ENCODE results near the gene STK16. TPM values are rescaled to one million over a fixed set of nuclear protein-coding genes. Genes with fewer than 3 reads are reported as not detected.

Gene STK16
- total RNA-seq, 1 donor = 31.8 TPM

- no peak overlapping the region for H3K27ac ChIP-seq (ENCODE audit: low read depth, low read length)
- H3K4me1 ChIP-seq (ENCODE audit: insufficient read depth, low read length) = peaks cover 58% of the 10 kb centered on the region
- DNase-seq (ENCODE audit: insufficient read length, low spot score, missing footprints) = peak; percentile 62
- TF ChIP-seq, protein P1, sequence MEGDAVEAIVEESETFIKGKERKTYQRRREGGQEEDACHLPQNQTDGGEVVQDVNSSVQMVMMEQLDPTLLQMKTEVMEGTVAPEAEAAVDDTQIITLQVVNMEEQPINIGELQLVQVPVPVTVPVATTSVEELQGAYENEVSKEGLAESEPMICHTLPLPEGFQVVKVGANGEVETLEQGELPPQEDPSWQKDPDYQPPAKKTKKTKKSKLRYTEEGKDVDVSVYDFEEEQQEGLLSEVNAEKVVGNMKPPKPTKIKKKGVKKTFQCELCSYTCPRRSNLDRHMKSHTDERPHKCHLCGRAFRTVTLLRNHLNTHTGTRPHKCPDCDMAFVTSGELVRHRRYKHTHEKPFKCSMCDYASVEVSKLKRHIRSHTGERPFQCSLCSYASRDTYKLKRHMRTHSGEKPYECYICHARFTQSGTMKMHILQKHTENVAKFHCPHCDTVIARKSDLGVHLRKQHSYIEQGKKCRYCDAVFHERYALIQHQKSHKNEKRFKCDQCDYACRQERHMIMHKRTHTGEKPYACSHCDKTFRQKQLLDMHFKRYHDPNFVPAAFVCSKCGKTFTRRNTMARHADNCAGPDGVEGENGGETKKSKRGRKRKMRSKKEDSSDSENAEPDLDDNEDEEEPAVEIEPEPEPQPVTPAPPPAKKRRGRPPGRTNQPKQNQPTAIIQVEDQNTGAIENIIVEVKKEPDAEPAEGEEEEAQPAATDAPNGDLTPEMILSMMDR (IDR thresholded peaks at IDR 0.05; ENCODE audit: extremely low read depth, low read depth, low read length) = no peak
- peaks cover 23% of the 10 kb centered on the region for H3K36me3 ChIP-seq (ENCODE audit: insufficient read depth, low read length)
- no peaks in the 10 kb centered on the region for H3K9me3 ChIP-seq (ENCODE audit: low read depth, low read length)
- H4K20me1 ChIP-seq (ENCODE audit: insufficient read depth, low read length) = no peaks in the 10 kb centered on the region
- H2AFZ ChIP-seq (ENCODE audit: low read length) = no peak overlapping the region
- no peak overlapping the region for H3K4me2 ChIP-seq (ENCODE audit: insufficient read depth, low read length)
- no peaks in the 10 kb centered on the region for H3K27me3 ChIP-seq (ENCODE audit: insufficient read depth, low read length)
- H3K79me2 ChIP-seq (ENCODE audit: insufficient read depth, low read length) = peaks cover 34% of the 10 kb centered on the region
- H3K4me3 ChIP-seq (ENCODE audit: insufficient read depth, low read length) = no peak overlapping the region
Measured at GRCh38 chr2:219247678-219248642, 2.7 kb downstream of the STK16 start.

DNA sequence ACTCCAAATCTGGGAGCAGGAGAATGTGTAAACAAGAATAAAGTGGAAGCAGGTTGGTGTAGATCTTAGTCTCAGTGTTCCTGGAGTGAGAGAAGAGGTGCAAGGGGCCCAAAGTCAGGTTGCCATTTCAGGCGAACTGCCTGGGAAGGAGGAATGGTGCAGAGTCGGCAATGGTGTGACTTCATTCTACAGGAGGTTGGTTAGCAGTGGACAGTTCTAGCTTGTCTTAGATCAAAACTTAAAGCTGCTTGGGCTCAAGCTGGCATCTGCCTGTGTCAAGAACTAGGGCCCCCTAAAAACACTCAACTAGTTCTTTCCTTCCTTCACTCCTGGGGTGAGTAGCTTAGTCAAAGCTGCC lies 3.5 kb downstream of the STK16 start:
- DNase-seq (ENCODE audit: insufficient read length, low spot score, missing footprints) = no peak
- H3K27ac ChIP-seq (ENCODE audit: low read depth, low read length) = peak overlapping the region; percentile 88
- TF ChIP-seq, protein P1 (IDR thresholded peaks at IDR 0.05; ENCODE audit: extremely low read depth, low read depth, low read length) = no peak
- H3K36me3 ChIP-seq (ENCODE audit: insufficient read depth, low read length) = peaks cover 23% of the 10 kb centered on the region
- peaks cover 67% of the 10 kb centered on the region for H3K4me1 ChIP-seq (ENCODE audit: insufficient read depth, low read length)
- H3K79me2 ChIP-seq (ENCODE audit: insufficient read depth, low read length) = peaks cover 34% of the 10 kb centered on the region
- H2AFZ ChIP-seq (ENCODE audit: low read length) = no peak overlapping the region
- no peaks in the 10 kb centered on the region for H4K20me1 ChIP-seq (ENCODE audit: insufficient read depth, low read length)
- no peaks in the 10 kb centered on the region for H3K9me3 ChIP-seq (ENCODE audit: low read depth, low read length)
- peak overlapping the region; percentile 66 for H3K4me2 ChIP-seq (ENCODE audit: insufficient read depth, low read length)
- H3K4me3 ChIP-seq (ENCODE audit: insufficient read depth, low read length) = peak overlapping the region; percentile 36
- H3K27me3 ChIP-seq (ENCODE audit: insufficient read depth, low read length) = no peaks in the 10 kb centered on the region

- Histone ChIP-seq H3K9me3 (ENCODE audit: low read depth, low read length) (no peaks in the 10 kb centered on the region), H2AFZ (ENCODE audit: low read length) (no peak overlapping the region), H3K27me3 (ENCODE audit: insufficient read depth, low read length) (no peaks in the 10 kb centered on the region), H3K36me3 (ENCODE audit: insufficient read depth, low read length) (peaks cover 23% of the 10 kb centered on the region), H3K4me3 (ENCODE audit: insufficient read depth, low read length) (peak overlapping the region; percentile 36), H3K27ac (ENCODE audit: low read depth, low read length) (peak overlapping the region; percentile 88), H3K4me1 (ENCODE audit: insufficient read depth, low read length) (peaks cover 72% of the 10 kb centered on the region), H4K20me1 (ENCODE audit: insufficient read depth, low read length) (no peaks in the 10 kb centered on the region), H3K79me2 (ENCODE audit: insufficient read depth, low read length) (peaks cover 34% of the 10 kb centered on the region), H3K4me2 (ENCODE audit: insufficient read depth, low read length) (peak overlapping the region; percentile 66)
- DNase-seq (ENCODE audit: insufficient read length, low spot score, missing footprints) = peak; percentile 92
- TF ChIP-seq, protein P1 (IDR thresholded peaks at IDR 0.05; ENCODE audit: extremely low read depth, low read depth, low read length) = no peak
Measured at GRCh38 chr2:219249203-219249980, 4.1 kb downstream of the STK16 start.

Measured in osteoblast (primary cell).